HG03575 (cell line): ENCODE data around the gene KLHL6.

ENCODE experiments used
- ATAC-seq: cut with Tn5 transposase; IDR thresholded peaks from one replicate; pipeline ENCODE4 v1.9.1; 2021; ENCODE audit not compliant: unreplicated experiment, insufficient number of reproducible peaks, low FRiP score; ENCODE audit errors: extremely low read depth

KLHL6 gene

DNA sequence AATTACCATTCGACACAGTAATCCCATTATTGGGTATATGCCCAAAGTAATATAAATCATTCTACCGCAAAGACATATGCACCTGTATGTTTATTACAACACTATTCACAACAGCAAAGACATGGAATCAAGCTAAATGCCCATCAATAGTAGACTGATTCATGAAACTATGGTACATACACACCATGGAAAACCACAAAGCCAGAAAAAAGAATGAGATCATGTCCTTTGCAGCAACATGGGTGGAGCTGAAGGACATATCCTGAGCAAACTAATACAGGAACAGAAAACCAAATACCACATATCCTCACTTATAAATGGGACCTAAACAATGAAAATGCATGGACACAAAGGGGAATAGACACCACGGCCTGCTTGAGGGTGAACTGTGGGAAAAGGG lies 116.0 kb downstream of the KLHL6 start:
- no peak for ATAC-seq

DNA sequence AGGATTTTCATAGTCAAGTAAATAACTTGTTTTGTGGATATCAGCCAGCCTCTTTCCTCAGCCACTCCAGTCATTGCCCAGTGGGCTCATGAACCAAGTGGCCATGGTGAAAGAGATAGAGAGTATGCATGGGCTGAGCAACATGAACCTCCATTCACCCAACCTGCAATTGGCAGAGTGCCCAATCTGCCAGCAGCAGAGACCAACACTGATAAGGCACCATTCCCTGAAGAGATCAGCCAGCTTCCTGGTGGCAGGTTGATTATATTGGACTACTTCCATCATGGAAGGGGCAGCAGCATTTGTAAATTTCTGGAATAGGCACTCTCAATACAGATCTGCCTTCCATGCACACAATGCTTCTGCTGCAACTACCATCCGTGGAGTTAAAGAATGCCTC lies 116.8 kb downstream of the KLHL6 start:
- ATAC-seq: no peak

DNA sequence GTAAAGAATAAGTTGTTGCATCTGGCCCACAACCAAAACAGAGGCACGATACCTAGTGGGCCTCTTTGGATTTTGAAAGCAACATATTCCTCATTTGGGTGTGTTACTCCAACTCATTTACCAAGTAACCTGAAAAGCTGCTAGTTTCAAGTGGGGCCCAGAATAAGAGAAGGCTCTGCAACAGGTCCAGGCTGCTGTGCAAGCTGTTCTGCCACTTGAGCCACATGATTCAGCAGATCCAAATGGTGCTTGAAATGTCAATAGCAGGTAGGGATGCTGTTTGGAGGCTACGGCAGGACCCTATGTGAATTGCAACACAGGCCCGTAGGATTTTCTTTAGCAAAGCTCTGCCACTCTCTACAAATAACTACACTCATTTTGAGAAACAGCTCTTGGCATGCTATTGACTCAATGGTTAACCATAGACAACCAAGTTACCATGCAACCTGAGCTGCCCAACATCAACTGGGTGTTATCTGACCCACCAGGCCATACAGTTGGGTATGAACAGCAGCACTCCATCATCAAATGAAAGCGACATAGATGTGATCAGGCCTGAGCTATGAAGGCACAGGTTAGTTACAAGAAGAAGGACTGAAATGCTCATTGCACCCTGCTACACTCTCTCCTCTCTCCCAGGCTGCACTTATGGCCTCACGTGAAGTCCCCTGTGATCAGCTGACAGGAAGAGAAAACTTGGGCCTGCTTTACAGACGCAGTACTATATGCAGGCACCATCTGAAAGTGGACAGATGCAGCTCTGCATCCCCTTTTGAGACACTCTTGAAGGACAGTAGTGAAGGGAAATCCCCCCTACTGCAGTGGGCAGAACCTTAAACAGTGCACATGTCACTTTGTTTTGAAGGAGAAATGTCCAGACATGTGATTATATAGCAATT lies 117.6 kb downstream of the KLHL6 start:
- no peak for ATAC-seq
